Choroid plexus epithelial cell (primary cell): ENCODE data around the gene PSTPIP1.

Source experiments
- DNase-seq: peaks from one replicate; pipeline ENCODE4 v3.0.0-alpha.2; 2010; ENCODE audit warnings: low read depth
- H3K4me3 ChIP-seq: 2 replicates; pipeline ENCODE4 v1.5.1; 2011; ENCODE audit warnings: low read depth, mild to moderate bottlenecking, control low read depth, low read length, moderate library complexity
- CTCF ChIP-seq: conservative IDR thresholded peaks from 2 replicates; pipeline ENCODE4 v1.5.1; 2011; ENCODE audit warnings: low read depth, mild to moderate bottlenecking, control low read depth, inconsistent platforms, low read length, moderate library complexity

PSTPIP1 gene

GRCh38 chr15:76999996-77000395, 5.1 kb downstream of the PSTPIP1 start:
- TF ChIP-seq CTCF: no peak

GRCh38 chr15:77001351-77001750, 6.4 kb downstream of the PSTPIP1 start:
- no peak for DNase-seq
- H3K4me3 ChIP-seq: no peak overlapping the region
- TF ChIP-seq CTCF: no peak

More at GRCh38 chr15:76999996-77000395, 5.1 kb downstream of the PSTPIP1 start:
- H3K4me3 ChIP-seq: no peak overlapping the region
- DNase-seq: no peak

- TF ChIP-seq CTCF: no peak
- H3K4me3 ChIP-seq: no peak overlapping the region
- no peak for DNase-seq
Observed at GRCh38 chr15:77001966-77002365, 7.0 kb downstream of the PSTPIP1 start.

GRCh38 chr15:77002436-77002835, 7.5 kb downstream of the PSTPIP1 start:
- H3K4me3 ChIP-seq: no peak overlapping the region
- no peak for DNase-seq
- TF ChIP-seq CTCF: no peak

- DNase-seq: no peak
- no peak for TF ChIP-seq CTCF
- H3K4me3 ChIP-seq: no peak overlapping the region
Observed at GRCh38 chr15:77002954-77003912, 8.3 kb downstream of the PSTPIP1 start.

GRCh38 chr15:77004189-77004588, 9.3 kb downstream of the PSTPIP1 start:
- H3K4me3 ChIP-seq: no peak overlapping the region
- DNase-seq: no peak
- no peak for TF ChIP-seq CTCF

GRCh38 chr15:77009176-77009575, 14.2 kb downstream of the PSTPIP1 start:
- no peak for DNase-seq
- no peak overlapping the region for H3K4me3 ChIP-seq
- no peak for TF ChIP-seq CTCF
